KOPT-K1 (cell line): ENCODE data around the gene AKT1.

Source experiments
- H3K27ac ChIP-seq: fragments of 200-600 bp; sonication (generic); 2 replicates; pipeline ENCODE4 v1.5.1; 2016; ENCODE audit warnings: antibody characterized with exemption, mild to moderate bottlenecking, low read depth, low read length; ENCODE audit not compliant: poor library complexity, severe bottlenecking
- H3K36me3 ChIP-seq: fragments of 200-600 bp; sonication (generic); 2 replicates; pipeline ENCODE4 v1.5.1; 2017; ENCODE audit warnings: antibody characterized with exemption, mild to moderate bottlenecking, low read length, moderate library complexity; ENCODE audit not compliant: insufficient read depth
- H3K9me3 ChIP-seq: fragments of 200-600 bp; sonication (generic); 2 replicates; pipeline ENCODE4 v1.5.1; 2017; ENCODE audit warnings: antibody characterized with exemption, low read length, mild to moderate bottlenecking; ENCODE audit not compliant: insufficient read depth, poor library complexity, severe bottlenecking

Gene AKT1

DNA sequence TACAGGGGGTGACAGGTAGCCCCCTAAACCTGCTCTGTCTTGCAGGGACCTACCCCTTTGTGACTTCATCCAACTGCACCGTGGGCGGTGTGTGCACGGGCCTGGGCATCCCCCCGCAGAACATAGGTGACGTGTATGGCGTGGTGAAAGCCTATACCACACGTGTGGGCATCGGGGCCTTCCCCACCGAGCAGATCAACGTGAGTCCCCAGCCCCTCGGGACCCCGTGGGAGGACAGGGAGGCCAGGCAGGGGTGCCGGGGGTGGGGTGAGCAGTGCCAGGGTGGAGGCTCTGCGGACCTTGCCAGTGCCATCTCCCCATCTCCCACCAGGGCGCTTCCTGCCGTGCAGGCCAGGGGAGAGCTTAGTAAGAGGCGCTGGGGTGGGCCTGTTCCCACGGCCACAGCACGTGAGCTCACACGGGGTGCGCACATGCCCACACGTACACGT, 53.7 kb downstream of the AKT1 start:
- H3K27ac ChIP-seq: no peak overlapping the region
- no peaks in the 10 kb centered on the region for H3K9me3 ChIP-seq
- no peaks in the 10 kb centered on the region for H3K36me3 ChIP-seq

DNA sequence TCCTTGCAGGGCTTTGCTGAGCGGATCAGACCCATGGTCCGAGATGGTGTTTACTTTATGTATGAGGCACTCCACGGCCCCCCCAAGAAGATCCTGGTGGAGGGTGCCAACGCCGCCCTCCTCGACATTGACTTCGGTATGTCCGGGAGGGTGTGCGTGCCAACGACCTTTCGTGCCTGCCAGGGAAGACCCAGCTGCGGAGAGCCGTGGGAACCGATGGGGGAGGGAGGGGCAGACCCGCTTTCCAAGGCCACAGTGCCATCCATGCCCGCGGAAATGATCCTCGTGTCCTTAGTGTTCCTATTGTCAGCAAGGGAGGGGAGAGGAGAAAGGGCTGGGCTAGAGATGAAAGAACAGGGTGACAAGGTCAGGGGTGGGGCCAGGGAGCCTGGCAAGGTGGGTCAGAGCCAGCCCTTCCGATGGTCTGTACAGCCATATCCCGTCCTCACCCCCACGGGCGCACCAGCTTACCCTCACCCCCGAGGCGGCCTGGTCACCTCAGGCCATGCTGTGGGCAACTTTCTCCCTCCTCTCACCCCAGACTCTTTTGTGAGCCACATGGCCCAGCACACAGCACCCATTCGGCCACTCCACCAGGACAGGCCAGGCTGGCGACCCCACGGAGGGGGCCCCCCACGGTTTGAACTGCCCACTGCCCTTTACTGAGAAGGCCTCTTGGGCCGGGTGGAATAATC, 54.3 kb downstream of the AKT1 start:
- no peak overlapping the region for H3K27ac ChIP-seq
- H3K9me3 ChIP-seq: no peaks in the 10 kb centered on the region

DNA sequence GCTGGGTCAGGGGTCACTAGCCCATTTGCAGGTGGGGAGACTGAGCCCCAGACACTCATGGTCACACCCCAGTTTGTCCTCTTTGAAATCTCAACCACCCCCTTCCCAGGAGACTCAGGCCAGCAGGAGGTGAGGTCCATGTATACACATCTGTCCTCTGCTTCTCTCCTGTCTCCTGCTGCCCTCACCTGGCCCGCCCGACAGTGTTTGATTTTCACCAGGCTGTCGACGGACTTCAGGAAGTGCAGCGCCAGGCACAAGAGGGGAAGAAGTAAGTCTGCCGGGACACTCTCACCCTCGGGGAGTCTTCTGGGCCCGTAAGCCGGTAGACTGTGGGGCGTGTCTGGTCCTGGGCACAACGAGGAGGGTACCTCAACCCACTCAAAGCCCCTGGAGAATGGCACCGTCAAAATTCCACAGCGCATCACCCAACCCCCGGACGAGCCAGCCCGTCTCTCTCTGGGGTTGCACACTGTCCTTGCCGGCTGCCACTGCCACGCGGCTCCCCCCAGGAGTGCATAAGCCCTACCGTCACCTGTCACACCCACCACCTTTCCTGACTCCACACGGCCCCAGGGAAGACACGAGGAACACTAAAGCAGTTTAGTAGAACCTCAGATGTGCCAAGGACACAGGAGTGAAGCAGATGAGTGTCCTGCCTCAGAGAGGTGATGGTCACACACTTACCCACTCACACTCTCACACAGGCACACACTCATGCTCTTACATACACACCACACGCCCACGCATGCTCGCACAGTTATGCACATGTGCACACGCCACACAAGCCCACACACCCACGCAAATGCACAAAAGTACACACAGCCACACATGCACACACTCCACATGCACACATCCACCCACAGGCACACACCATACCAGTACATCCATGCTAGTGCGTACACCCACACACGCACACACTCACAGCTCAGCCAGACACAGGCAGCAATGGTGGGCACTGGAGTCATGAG, 55.7 kb downstream of the AKT1 start:
- no peaks in the 10 kb centered on the region for H3K36me3 ChIP-seq
- no peaks in the 10 kb centered on the region for H3K9me3 ChIP-seq
- no peak overlapping the region for H3K27ac ChIP-seq

More for the DNA sequence above, 54.3 kb downstream of the AKT1 start:
- H3K36me3 ChIP-seq: no peaks in the 10 kb centered on the region

DNA sequence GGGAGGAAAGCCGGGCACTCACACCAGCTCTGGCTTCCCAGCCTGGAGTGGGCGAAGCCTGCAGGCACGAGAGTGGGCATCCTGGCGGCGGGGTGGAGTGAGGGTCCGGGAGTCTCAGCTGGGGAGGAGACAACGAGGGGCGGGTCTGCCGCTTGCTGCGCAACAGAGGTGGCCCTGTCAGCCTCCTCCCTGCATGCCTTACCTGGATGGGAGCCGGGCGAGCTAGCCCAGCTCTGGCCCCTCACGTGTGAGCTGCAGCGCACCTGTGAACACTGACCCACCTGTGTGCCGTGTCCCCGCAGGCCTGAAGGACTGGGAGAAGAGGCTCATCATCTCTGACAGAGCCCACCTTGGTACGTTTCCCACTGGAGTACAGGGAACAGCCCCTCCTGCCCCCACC, 56.5 kb downstream of the AKT1 start:
- Histone ChIP-seq H3K36me3 (no peaks in the 10 kb centered on the region), H3K9me3 (no peaks in the 10 kb centered on the region), H3K27ac (no peak overlapping the region)

DNA sequence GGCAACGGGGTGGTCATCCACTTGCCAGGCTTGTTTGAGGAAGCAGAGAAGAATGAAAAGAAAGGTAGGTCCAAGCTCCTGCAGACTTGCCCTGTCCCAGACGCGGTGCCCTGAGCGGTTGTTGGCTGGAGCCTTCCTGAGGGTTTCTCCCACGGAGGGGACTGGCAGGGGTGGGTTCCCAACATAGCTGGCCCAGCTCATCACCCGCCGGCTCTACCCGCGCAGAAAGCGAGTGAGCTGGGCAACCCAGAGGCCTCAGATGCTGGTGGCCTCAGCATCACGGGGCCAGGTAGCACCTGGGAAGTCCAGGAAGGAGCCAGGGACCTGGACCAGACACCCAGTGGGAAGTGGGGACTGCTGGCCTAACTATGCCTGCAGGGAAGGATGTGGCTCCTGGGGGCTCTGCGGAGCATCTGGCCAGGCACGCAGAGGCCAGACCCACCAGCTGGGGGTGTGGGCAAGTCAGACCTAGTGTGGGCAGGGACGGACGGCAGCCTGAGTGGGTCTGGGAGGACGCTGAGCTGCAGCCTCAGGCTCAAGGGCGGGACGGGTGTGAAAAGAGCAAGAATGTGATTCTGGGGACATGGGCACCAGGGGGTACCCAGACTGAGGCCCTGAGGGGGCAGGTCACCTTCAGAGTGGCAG, 57.1 kb downstream of the AKT1 start:
- Histone ChIP-seq H3K36me3 (no peaks in the 10 kb centered on the region), H3K9me3 (no peaks in the 10 kb centered on the region), H3K27ac (no peak overlapping the region)

DNA sequence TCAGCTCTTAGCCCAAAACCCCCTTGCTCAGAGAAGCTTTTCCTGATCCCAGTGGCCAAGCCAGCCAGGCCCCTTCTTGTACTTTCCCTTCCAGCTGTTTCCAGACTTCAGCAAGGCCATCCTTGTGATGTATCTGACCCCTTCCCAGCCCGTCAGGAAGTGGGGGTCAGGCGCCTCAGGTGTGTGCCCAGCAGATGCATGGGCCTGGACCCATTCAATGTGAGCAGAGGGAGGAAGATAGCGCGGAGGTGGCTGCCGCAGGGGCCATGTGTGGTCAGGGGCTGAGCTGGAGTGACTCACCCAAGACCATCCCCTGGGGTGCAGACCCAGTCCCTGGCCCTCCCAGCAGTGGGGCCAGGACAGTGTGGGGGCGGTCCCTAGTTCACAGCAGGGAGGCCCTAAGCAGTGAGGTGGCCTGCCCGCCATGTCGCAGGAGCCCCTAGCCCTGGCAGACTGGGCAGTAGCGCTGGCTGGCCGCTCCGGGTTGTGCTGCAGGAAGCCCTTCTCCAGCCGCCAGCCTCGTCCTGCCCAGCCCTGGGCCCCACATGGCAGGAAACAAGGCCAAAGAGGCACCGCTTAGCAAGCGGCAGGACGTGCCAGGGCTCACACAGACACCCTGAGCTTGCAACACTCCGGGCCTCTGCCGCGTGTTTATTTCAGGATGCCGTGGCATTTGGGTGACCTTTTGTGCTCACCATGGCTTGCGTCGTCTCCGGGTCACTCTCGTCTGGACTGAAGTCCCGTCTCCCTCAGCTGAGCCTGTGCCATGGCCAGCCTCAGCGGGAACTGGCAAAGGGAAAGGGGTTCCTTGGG, 59.5 kb downstream of the AKT1 start:
- Histone ChIP-seq H3K36me3 (no peaks in the 10 kb centered on the region), H3K9me3 (no peaks in the 10 kb centered on the region), H3K27ac (no peak overlapping the region)

DNA sequence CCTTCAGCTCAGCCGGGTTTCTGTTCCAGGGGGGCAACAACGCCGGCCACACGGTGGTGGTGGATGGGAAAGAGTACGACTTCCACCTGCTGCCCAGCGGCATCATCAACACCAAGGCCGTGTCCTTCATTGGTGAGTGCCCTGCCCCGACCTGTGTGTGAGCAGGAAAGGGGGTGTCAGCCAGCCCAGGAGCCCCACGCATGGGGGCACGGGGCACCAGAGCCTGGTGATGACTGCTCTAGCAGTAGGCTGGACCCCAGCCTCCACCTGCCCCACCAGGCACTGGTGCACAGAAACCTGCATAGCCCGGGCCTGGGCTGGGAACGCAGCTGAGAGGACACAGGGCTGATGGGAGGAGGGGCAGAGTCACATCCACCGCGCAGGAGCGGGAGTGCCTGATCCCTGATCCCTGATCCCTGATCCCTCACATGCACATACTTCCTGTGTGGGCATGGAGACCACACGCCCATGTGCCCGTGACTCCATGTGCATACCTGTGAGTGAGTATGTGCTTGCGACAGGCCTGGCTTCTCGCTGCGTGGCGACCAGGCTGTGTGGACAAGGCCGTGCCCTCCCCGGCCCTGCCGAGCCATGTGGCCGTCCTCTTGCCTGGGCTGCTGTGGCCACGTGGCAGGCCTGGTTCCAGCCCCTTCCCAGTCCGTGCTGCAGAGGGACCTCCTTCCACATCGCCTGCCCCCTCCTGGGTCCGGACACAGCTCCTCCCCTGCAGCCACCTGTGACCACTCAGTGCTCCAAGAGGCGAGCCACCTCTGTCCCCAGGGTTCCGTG, 60.4 kb downstream of the AKT1 start:
- no peaks in the 10 kb centered on the region for H3K9me3 ChIP-seq
- H3K27ac ChIP-seq: no peak overlapping the region
- H3K36me3 ChIP-seq: no peaks in the 10 kb centered on the region

DNA sequence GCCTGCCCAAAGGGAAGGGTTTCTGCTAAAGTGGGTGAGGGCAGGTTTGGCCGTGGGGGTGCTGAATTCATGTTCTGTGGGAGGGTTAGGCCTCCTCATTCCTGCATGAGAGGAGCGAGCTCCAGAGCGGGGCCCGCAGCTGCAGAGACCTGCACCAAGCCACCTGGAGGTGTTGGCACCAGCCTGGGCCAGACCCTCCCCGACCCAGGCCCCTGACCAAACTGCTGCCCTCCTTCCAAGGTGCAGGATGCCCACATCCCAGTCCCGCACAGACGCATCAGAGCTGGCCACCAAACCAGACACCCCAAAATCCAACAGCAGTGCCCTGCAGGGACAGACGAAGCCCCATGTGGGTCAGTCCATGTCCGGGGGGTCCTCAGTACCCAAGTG, 61.0 kb downstream of the AKT1 start:
- Histone ChIP-seq H3K9me3 (no peaks in the 10 kb centered on the region), H3K36me3 (no peaks in the 10 kb centered on the region), H3K27ac (no peak overlapping the region)

DNA sequence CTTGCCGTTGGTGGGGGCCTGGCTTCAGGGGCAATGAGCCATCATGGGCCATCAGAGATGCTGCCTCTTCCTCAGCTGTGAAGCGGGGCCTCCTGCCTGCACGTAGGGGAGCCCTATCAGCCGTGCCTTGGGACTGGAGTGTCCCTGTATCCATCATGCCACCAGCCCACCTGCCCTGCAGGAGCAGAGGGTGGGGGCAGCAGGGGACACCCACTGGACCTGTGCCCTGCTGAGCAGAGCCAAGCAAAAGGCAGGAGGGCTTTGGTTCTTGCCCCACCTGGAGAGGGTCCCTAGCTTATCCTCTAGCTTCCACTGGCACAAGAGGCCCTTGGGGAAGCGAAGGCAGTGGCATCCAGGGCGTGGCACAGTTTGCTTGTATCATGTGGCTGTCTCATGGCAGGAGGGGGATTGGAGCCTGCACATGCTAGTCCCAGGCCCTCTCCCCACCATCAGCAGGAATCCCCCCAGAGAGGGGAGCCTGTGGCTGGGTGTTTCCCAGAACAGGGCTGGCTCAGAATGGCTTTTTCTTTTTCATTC, 61.4 kb downstream of the AKT1 start:
- no peaks in the 10 kb centered on the region for H3K36me3 ChIP-seq
- no peaks in the 10 kb centered on the region for H3K9me3 ChIP-seq
- H3K27ac ChIP-seq: no peak overlapping the region

DNA sequence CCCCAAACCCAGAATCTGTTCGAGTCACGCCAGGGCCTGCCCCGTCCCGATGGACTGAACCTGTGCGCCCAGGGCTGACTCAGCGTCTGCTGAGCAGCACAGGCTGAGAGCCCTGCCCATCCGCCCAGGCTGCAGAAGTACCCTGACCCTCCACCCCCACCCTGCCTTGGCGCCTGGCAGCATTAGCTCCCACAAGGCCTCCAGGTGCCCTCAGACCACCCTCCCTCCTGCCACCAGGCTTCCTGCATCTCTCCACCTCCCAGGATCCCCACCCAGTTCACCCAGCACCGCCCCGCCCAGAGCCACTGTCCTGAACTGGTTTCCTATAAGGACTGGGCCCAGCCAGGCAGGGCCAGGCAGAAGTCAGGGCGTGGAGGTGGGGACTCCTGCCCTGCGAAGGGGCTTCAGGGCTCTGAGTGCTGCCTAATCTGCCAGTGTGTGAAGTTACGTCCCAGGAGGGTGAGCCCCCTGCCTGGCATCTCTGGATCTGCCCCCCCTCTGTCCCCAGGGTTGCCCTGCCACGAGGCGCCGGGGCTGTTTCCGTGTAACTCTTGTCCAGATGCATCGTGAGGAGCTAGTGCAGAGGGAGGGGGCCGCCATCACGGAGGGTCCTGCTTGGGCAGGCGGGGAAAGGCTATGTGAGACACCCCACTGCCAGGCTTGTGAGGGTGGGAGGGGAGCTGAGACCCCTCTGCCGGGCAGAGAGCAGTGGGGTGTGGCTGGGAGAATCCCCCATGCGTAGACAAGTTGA, 62.4 kb downstream of the AKT1 start:
- no peak overlapping the region for H3K27ac ChIP-seq
- no peaks in the 10 kb centered on the region for H3K36me3 ChIP-seq
- H3K9me3 ChIP-seq: no peaks in the 10 kb centered on the region

DNA sequence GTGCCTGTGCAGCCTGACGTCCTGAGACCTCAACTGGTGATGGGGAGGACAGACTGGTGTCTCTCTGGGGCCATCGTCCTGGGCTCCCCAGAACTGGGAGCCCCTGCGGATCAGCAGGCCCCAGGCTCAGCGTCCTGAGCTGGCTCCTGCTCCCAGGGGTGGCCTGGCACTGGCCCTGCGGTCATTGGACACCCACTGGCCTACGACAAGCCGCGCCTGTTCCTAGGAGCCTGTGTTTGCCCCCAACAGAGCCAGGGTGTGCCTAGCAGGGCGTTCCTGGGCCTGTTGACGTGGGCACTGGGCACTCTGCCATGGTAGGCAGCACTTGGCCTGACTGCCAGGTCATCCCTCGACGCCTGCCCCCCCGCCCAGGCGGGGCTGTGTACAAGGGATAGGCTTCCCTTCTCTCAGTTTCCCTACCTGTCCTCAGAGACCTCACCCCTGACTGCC, 63.2 kb downstream of the AKT1 start:
- H3K36me3 ChIP-seq: no peaks in the 10 kb centered on the region
- H3K27ac ChIP-seq: no peak overlapping the region
- H3K9me3 ChIP-seq: no peaks in the 10 kb centered on the region

DNA sequence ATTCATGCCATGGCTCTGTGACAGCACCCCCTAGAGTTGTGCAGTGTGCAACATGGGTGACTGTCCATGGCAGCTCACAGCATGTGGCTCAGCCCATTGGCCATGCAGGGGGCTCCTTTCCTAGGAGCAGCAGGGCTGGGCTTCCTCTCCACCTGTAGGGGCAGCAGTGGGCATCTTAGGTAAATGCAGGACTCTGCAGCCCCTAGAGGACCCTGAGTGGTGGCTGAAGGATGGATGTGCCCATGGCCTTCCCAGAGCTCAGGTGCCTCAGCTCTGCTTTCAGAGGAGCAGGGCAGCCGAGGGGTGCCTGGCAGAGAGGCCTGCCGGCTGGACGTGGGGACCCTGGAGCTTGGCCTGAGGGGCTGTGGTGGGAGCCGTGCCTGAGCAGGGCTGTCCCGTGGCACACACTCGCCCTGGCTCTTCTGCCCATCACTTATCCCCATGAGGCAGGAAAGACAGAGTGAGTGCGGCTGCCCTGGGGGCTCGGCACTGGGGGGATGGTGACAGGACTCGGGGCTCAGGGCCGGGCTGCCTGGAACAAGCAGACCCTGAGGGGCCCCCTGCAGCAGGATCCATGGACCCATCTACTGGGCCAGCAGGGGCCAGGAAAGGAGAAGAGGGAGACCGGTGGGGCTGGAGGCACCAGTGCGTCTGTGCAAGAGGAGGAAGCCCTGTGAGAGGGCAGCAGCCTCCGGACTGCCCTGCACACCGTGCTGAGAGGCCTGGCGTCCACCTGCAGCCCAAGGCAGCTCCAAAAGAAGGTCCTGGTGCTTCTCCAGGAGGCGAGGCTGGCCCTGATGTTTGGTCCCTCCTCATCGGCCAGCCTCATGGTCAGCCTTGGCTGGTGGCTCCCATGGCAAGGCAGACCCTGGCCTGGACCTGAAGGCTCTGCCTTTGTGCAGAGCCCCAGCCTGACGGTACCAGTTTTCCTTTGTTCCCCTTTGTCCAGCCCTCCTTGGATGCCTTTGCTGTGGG, 63.9 kb downstream of the AKT1 start:
- no peaks in the 10 kb centered on the region for H3K36me3 ChIP-seq
- no peaks in the 10 kb centered on the region for H3K9me3 ChIP-seq
- no peak overlapping the region for H3K27ac ChIP-seq
